K562 (cell line): ENCODE data around the gene GREB1. TPM values are rescaled to one million over a fixed set of nuclear protein-coding genes. Genes with fewer than 3 reads are reported as not detected.

Source experiments
- ATAC-seq: fragments of 200-7000 bp; cut with Tn5 transposase; 3 replicates; pipeline ENCODE4 v1.9.1; 2020; ENCODE audit warnings: moderate library complexity
- BruUV-seq: library from RNA; stranded (reverse); fragments of 400-500 nt; replicated peaks from 2 replicates; lab custom pipeline; 2021; lab: Mats Ljungman, UMichigan
- CTCF ChIA-PET: fragments of 300-600 bp; formaldehyde crosslinking; extraction: SDS; loops from one replicate; lab custom pipeline; 2021; ENCODE audit warnings: low intra/inter-chr PET ratio; lab: Yijun Ruan, JAX
- POLR2A ChIA-PET: fragments of 300-600, 350-650 bp; sonication (Branson Sonifier 250); formaldehyde crosslinking; extraction: SDS; loops from one replicate; lab custom pipeline; 2021; ENCODE audit warnings: antibody characterized with exemption, inconsistent platforms; lab: Yijun Ruan, JAX
- DNase-seq, 4 experiments: peaks; one replicate each; pipeline versions ENCODE4 v3.0.0 to v3.0.0-alpha.2; 2011 to 2018; ENCODE audit warnings: low spot score in 3 of 4, mixed read lengths in 3 of 4; ENCODE audit errors: extremely low read depth in 1 of 4
- FAIRE-seq: peaks from 2 replicates; lab custom pipeline; 2011; peaks lifted over from hg19 to GRCh38; lab: Jason Lieb, UNC
- H2AFZ ChIP-seq: 2 replicates; pipeline ENCODE4 v1.6.0; 2011; ENCODE audit warnings: low read depth, low read length, control low read depth, inconsistent platforms
- H3K27ac ChIP-seq: fragments of 200-600 bp; 3 replicates; pipeline ENCODE4 v1.8.0; 2011; ENCODE audit warnings: low read depth, mild to moderate bottlenecking, control low read depth, inconsistent platforms, low read length, moderate library complexity, mixed read lengths; ENCODE audit errors: extremely low read depth
- H3K27me3 ChIP-seq, 2 experiments: fragments of 300-600 bp in 1 of 2; 2 replicates in 1 of 2; 3 replicates in 1 of 2; pipeline versions ENCODE4 v1.6.0 to v1.8.0; 2011; ENCODE audit warnings: inconsistent platforms in 2 of 2, low read length in 2 of 2, mild to moderate bottlenecking in 1 of 2, mixed read lengths in 1 of 2, moderate library complexity in 1 of 2; ENCODE audit not compliant: control insufficient read depth in 2 of 2, insufficient read depth in 2 of 2
- H3K36me3 ChIP-seq: fragments of 300-600 bp; 3 replicates; pipeline ENCODE4 v1.8.0; 2011; ENCODE audit warnings: mild to moderate bottlenecking, low read length, inconsistent platforms; ENCODE audit not compliant: control insufficient read depth, insufficient read depth
- H3K4me1 ChIP-seq, 2 experiments: fragments of 200-600 bp in 1 of 2; replicated peaks in 1 of 2; 2 replicates in 1 of 2; 3 replicates in 1 of 2; pipeline versions ENCODE4 v1.5.1 to v1.8.0; 2011; ENCODE audit warnings: inconsistent platforms in 2 of 2, low read length in 2 of 2, mild to moderate bottlenecking in 1 of 2, mixed read lengths in 1 of 2, moderate library complexity in 1 of 2; ENCODE audit not compliant: control insufficient read depth in 2 of 2, insufficient read depth in 2 of 2
- H3K4me2 ChIP-seq: 2 replicates; pipeline ENCODE4 v1.6.1; 2011; ENCODE audit warnings: low read length, control low read depth, inconsistent platforms, mixed read lengths; ENCODE audit not compliant: insufficient read depth
- H3K4me3 ChIP-seq: fragments of 200-600 bp; sonication (generic), shearing (Covaris generic); 2 replicates; pipeline ENCODE4 v1.5.1; 2016; ENCODE audit warnings: control low read depth, inconsistent platforms
- H3K79me2 ChIP-seq: fragments of 200-600 bp; 3 replicates; pipeline ENCODE4 v1.8.0; 2011; ENCODE audit warnings: low read length, inconsistent platforms; ENCODE audit not compliant: control insufficient read depth, insufficient read depth
- H3K9ac ChIP-seq, 2 experiments: 2 replicates each; pipeline versions ENCODE4 v1.6.0 to v1.6.1; 2011; ENCODE audit warnings: low read depth in 2 of 2, low read length in 2 of 2, control low read depth in 1 of 2, inconsistent platforms in 1 of 2, mild to moderate bottlenecking in 1 of 2, mixed read lengths in 1 of 2; ENCODE audit not compliant: insufficient read depth in 1 of 2
- H3K9me1 ChIP-seq: one replicate; pipeline ENCODE4 v1.6.0; 2011; ENCODE audit warnings: inconsistent platforms, mild to moderate bottlenecking, low read length, moderate library complexity; ENCODE audit not compliant: control insufficient read depth, insufficient read depth
- H3K9me3 ChIP-seq: replicated peaks from 2 replicates; pipeline ENCODE4 v1.5.1; 2011; ENCODE audit warnings: low read depth, low read length, inconsistent platforms; ENCODE audit not compliant: control insufficient read depth, insufficient read depth
- H4K20me1 ChIP-seq: replicated peaks from 2 replicates; pipeline ENCODE4 v1.6.1; 2011; ENCODE audit warnings: low read length, inconsistent platforms, mixed read lengths; ENCODE audit not compliant: control insufficient read depth, insufficient read depth
- ETS2 ChIP-seq: IDR thresholded peaks from 2 replicates; pipeline ENCODE4 v1.6.1; 2016; ENCODE audit warnings: borderline replicate concordance, missing genetic modification characterization, mild to moderate bottlenecking, moderate library complexity, missing compliant biosample characterization; ENCODE audit not compliant: poor library complexity, severe bottlenecking
- HNRNPLL ChIP-seq: fragments of 200-400 bp; formaldehyde crosslinking; IDR thresholded peaks from 2 replicates; pipeline ENCODE4 v1.6.1; 2017; ENCODE audit warnings: low read length, low read depth, mild to moderate bottlenecking; ENCODE audit not compliant: poor library complexity, severe bottlenecking
- KDM5B ChIP-seq: fragments of 200-600 bp; sonication (generic); IDR thresholded peaks from 2 replicates; pipeline ENCODE4 v1.6.1; 2012; ENCODE audit warnings: low read depth, mild to moderate bottlenecking, moderate library complexity, low read length, control low read depth, inconsistent platforms; ENCODE audit not compliant: insufficient replicate concordance
- NEUROD1 ChIP-seq: fragments of 150-350 bp; IDR thresholded peaks from 2 replicates; pipeline ENCODE4 v1.6.1; 2014; ENCODE audit warnings: borderline replicate concordance, low read length, low read depth; ENCODE audit not compliant: partially characterized antibody
- ZNF274 ChIP-seq: IDR thresholded peaks from 2 replicates; pipeline ENCODE4 v1.6.1; 2011; ENCODE audit warnings: low read depth, mild to moderate bottlenecking, low read length, moderate library complexity, borderline replicate concordance
- WGBS: fragments of 100-300 bp; shearing (Covaris generic); methylation state at CpG from one replicate; pipeline ENCODE4 v1.1.6; 2016; ENCODE audit warnings: low coverage, mixed read lengths; ENCODE audit not compliant: insufficient coverage; ENCODE audit errors: missing lambda C conversion rate; 5-methylcytosine and 5-hydroxymethylcytosine counted together
- in situ Hi-C: fragments of 300-500 bp; cut with MboI; formaldehyde crosslinking; loops from 4 replicates; pipeline ENCODE4 v1.15.0; 2018; ENCODE audit warnings: inconsistent platforms, mixed read lengths
- intact Hi-C: fragments of 100-400 bp; cut with micrococcal nuclease; formaldehyde crosslinking; loops from 2 replicates; pipeline ENCODE4 v1.14.2; 2022
- polyA plus RNA-seq, 8 experiments: library from polyadenylated mRNA; depleted of rRNA in 4 of 8; stranded (reverse) in 5 of 8; unstranded in 3 of 8; fragments of >200 nt; fragmentation: Nextera tagmentation in 2 of 8; fragmentation: Illumina TruSeq in 1 of 8; extraction: Ambion mirVana in 2 of 8; extraction: Trizol in 1 of 8; gene quantifications; 2 replicates each; pipeline versions ENCODE4 v1.2.1 to v1.2.3, GENCODE V29; 2011 to 2014; ENCODE audit warnings: inconsistent platforms in 1 of 8, missing spikeins in 1 of 8
- total RNA-seq, 7 experiments: library from RNA; depleted of rRNA in 6 of 7; stranded (reverse); fragments of >200 nt in 6 of 7; fragmentation: Illumina TruSeq in 2 of 7; extraction: Trizol in 2 of 7; gene quantifications; 2 replicates each; pipeline versions ENCODE4 v1.2.1 to v1.2.3, GENCODE V29; 2011 to 2021; ENCODE audit warnings: low replicate concordance in 1 of 7
- TF ChIP-seq, protein P1 (sequence below), 2 experiments: fragments of 150-350 bp in 1 of 2; IDR thresholded peaks; 2 replicates each; pipeline ENCODE4 v1.6.1; 2012 to 2016; ENCODE audit warnings: low read depth in 2 of 2, low read length in 2 of 2, mild to moderate bottlenecking in 1 of 2, moderate library complexity in 1 of 2
- TF ChIP-seq, protein P2 (sequence below): sonication (generic); formaldehyde crosslinking; IDR thresholded peaks from 2 replicates; pipeline ENCODE4 v1.8.0; 2023; ENCODE audit warnings: mild to moderate bottlenecking, missing genetic modification reagents

The GREB1 gene
- total and polyA plus RNA-seq, 9 of the 15 experiments (the other 6 are each of a cell fraction or from before 2014, with no cell fraction given), result 0.04 to 0.86 (median 0.10) TPM; not detected in 1

DNA sequence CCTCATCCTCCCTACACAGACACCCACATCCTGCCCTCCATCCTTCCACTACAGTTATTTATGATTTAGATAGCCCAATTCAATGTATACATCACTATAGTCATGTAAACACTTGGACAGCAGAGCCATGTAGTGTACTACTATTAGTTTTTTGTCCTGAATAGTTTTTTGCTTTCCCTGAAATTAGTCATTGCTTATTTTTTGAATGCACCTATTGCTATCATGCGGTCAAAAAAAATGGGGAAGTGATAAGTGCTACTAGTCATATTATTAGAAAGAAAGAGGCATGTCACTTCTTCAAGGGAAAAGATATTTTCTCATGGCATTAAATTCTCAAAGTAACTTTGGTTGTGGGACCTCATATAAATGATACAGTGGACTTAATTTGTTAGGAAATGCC lies 6.8 kb upstream of the GREB1 start:
- no TSS peak for BruUV-seq
- H3K9me1 ChIP-seq, result no peaks in the 10 kb centered on the region
- TF ChIP-seq, protein P1, sequence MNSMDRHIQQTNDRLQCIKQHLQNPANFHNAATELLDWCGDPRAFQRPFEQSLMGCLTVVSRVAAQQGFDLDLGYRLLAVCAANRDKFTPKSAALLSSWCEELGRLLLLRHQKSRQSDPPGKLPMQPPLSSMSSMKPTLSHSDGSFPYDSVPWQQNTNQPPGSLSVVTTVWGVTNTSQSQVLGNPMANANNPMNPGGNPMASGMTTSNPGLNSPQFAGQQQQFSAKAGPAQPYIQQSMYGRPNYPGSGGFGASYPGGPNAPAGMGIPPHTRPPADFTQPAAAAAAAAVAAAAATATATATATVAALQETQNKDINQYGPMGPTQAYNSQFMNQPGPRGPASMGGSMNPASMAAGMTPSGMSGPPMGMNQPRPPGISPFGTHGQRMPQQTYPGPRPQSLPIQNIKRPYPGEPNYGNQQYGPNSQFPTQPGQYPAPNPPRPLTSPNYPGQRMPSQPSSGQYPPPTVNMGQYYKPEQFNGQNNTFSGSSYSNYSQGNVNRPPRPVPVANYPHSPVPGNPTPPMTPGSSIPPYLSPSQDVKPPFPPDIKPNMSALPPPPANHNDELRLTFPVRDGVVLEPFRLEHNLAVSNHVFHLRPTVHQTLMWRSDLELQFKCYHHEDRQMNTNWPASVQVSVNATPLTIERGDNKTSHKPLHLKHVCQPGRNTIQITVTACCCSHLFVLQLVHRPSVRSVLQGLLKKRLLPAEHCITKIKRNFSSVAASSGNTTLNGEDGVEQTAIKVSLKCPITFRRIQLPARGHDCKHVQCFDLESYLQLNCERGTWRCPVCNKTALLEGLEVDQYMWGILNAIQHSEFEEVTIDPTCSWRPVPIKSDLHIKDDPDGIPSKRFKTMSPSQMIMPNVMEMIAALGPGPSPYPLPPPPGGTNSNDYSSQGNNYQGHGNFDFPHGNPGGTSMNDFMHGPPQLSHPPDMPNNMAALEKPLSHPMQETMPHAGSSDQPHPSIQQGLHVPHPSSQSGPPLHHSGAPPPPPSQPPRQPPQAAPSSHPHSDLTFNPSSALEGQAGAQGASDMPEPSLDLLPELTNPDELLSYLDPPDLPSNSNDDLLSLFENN (IDR thresholded peaks at IDR 0.05; ENCODE audit: low read depth in 2 of 2, low read length in 2 of 2), result no peak
- TF ChIP-seq ETS2 (tag) (no peak), KDM5B (no peak), NEUROD1 (no peak), ZNF274 (no peak), HNRNPLL (no peak)
- TF ChIP-seq, protein P2, sequence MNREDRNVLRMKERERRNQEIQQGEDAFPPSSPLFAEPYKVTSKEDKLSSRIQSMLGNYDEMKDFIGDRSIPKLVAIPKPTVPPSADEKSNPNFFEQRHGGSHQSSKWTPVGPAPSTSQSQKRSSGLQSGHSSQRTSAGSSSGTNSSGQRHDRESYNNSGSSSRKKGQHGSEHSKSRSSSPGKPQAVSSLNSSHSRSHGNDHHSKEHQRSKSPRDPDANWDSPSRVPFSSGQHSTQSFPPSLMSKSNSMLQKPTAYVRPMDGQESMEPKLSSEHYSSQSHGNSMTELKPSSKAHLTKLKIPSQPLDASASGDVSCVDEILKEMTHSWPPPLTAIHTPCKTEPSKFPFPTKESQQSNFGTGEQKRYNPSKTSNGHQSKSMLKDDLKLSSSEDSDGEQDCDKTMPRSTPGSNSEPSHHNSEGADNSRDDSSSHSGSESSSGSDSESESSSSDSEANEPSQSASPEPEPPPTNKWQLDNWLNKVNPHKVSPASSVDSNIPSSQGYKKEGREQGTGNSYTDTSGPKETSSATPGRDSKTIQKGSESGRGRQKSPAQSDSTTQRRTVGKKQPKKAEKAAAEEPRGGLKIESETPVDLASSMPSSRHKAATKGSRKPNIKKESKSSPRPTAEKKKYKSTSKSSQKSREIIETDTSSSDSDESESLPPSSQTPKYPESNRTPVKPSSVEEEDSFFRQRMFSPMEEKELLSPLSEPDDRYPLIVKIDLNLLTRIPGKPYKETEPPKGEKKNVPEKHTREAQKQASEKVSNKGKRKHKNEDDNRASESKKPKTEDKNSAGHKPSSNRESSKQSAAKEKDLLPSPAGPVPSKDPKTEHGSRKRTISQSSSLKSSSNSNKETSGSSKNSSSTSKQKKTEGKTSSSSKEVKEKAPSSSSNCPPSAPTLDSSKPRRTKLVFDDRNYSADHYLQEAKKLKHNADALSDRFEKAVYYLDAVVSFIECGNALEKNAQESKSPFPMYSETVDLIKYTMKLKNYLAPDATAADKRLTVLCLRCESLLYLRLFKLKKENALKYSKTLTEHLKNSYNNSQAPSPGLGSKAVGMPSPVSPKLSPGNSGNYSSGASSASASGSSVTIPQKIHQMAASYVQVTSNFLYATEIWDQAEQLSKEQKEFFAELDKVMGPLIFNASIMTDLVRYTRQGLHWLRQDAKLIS (CRISPR knock-in tag), result no peak
- ATAC-seq, result no peak
- H4K20me1 ChIP-seq, result no peaks in the 10 kb centered on the region
- H3K79me2 ChIP-seq, result no peaks in the 10 kb centered on the region
- no peak for FAIRE-seq
- intact Hi-C loops (no loop called here), in situ Hi-C loops (no loop called here)
- no peaks in the 10 kb centered on the region for H3K9me3 ChIP-seq
- peaks cover 15 to 34% of the 10 kb centered on the region in 2 experiments; a peak in 4 of 5 replicates for H3K27me3 ChIP-seq
- H3K9ac ChIP-seq, result no peak overlapping the region
- 22% methylated on average over 1 of the region's 1 CpG for WGBS
- H3K27ac ChIP-seq, result no peak overlapping the region
- H3K4me3 ChIP-seq, result no peak overlapping the region
- no peaks in the 10 kb centered on the region for H3K4me1 ChIP-seq
- H3K4me2 ChIP-seq, result no peak overlapping the region
- no peak overlapping the region for H2AFZ ChIP-seq
- CTCF ChIA-PET, result no interaction called here
- H3K36me3 ChIP-seq, result no peaks in the 10 kb centered on the region
- no peak for DNase-seq
- POLR2A ChIA-PET, result no interaction called here
